HG03108 (cell line): ENCODE results near the gene HNRNPDL.
"Not testable (repeated sequence)": the region's sequence is repeated elsewhere in the genome, so short reads cannot be mapped to it uniquely, and the experiment has no call there.

Source experiments
- ATAC-seq: cut with Tn5 transposase; IDR thresholded peaks from one replicate; pipeline ENCODE4 v1.9.1; 2021; ENCODE audit warnings: moderate library complexity; ENCODE audit not compliant: unreplicated experiment

Gene HNRNPDL

DNA sequence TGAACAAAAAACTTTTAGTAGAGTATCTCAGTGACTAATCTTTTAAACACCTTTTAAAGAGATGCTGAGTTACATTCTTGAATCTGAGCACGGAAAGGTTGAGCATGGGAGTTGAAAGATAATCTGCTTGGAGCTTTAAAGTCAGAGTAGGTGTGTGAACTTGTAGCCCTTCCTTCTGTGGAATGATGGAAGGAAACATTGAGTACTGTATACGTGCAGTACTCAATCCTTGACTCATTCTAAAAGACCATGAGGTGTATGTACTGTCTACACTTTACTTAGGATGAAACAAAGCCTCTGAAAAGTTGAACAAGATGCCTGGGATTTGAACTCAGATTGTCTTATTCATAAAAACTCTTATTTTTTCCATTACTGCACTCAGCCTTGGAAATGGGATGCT is 3.5 kb upstream of the HNRNPDL start:
- no peak for ATAC-seq

DNA sequence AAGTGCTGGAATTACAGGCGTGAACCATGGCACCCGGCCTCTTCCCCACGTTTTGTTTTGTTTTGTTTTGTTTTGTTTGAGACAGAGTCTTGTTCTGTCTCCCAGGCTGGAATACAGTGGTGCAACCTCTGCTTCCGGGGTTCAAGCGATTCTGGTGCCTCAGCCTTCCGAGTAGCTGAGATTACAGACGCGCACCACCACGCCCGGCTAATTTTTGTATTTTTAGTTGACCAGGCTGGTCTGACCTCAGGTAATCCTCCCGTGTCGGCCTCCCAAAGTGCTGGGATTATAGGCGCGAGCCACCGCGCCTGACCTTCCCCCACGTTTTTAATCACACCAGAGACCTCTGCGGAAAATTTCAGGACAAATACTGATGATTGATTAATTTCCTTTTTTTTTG is 2.3 kb upstream of the HNRNPDL start:
- ATAC-seq = no peak

DNA sequence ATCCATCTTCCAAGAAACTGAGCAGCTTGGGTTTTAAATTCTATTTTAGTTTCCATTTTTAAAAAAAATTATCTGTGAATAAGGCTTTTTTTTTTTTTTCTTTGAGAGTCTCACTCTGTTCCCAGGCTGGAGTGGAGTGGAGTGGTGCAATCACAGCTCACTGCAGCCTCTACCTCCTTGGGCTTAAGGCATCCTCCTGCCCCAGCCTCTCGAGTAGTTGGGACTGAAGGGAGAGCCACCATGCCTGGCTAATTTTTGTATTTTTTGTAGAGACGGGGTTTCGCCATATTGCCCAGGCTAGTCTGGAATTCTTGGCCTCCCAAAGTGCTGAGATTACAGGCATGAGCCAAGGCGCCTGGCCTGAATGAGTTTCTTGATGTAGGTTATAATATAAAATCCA is 1.6 kb upstream of the HNRNPDL start:
- no peak for ATAC-seq

DNA sequence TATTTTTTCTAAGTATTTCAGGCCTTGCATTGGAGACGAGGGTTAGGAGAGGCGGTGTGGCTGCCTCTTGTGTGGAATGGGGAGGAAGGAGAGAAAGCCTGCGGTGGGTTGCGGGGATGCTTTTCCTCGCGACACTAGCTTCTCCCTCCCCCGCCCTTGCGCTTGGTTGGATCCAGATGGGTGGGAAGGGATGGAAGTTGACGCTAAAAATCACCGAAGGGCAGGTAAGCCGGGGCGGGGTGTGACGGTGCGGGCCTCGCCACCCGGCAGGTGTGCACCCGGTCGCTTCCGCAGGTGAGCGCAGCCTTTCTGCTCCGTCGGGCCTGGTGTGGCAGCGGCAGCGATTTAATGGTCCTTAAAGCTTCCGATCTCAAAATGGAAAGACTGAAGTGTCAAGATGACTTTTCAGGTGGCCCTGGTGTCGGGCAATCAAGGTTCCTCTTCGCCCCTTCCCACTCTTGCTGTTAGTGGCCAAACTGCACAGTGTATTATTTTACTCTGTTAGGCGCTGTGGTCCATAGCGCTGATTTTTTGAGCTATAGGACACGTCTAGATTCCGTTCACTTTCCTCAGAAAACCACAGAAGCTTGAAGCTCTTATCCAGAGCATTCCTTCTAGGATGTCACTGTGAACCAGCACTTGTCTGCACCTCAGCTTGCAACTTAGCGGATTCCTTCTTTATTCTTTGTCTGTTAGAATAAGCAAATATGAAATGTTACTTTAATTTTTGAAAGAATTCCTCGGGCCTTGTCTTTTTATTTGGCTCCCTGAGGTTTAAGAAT is 893 bp upstream of the HNRNPDL start:
- no peak for ATAC-seq

DNA sequence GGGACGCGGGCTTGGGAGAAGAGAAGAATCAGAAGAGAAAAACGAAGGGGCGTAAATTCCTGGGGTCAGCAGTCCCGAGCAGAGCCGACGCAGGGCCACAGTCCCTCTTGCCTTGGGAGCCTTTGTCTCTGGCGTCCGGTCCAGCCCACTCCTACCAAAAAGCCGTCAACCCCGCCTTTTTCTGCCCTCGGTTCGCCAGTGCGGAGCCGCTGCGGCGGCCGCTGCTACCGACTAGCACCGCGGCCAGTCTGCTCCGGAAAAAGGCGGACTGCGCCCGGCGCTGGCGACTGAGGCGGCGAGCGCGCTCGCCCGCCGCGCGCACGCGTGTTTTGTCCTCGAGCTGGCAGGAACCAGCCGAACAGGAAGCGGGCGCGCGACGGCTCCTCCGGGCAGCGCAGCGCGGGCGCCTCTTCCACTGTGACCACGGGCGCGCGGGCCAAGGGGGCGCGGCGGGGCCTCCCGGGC is 502 bp downstream of the HNRNPDL start:
- no peak for ATAC-seq

DNA sequence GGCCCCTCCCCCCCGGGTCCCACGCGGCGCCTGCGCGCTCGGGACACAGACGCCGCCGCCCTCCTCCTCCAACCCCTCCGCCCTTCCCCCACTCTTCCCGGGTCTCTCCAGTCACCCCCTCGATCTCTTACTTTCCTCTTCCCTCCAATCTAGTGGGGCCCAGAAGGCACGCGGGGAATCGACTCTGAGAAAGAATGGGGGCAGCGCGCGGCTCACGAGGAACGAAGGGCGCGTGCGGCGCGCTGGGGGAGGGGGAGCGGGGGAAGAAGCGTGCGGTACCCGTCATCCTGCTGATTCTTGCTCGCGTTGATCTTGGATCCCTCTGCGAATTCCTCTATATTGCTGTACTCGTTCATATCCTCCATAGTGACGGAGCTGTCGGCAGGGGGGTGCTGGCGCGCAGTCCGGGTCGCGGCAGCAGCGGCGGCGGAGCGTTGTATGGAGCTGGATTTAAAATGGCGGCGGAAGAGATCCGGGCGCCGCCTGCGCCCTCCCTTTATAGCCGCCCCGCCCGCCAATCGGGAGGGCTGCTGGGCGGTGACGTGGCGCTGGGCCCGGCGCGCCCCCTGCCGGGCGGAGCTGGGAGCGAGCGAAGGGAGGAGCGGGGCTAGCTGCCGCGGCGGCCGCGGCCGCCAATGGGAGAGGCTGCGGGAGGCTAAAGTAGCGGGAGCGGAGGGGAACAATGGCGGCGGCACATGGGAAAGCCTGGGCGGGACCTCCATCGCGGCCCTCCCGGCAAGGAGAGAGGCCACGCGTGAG is 1.1 kb downstream of the HNRNPDL start:
- ATAC-seq = peak; percentile 43

DNA sequence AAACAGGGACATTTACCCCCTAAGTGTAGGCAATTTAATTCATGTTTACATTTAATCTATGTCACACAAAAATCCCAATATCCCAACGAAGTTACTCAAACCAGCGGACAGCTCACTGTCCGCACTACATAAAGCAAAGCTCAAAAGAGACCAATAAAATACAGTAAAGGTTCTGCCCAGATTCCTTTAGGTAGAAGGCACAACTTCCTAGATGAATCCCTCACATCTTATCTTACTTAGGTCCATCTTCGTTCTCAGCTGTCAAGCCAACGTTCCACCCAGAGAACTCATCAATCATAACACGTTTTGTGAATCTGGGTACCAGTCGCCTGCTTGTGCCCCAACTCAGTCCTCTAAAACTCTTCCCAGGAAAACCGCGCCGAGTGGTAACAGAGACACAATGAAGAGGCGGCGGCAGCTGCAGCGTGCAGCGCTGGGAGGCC is 1.7 kb downstream of the HNRNPDL start:
- no peak for ATAC-seq

DNA sequence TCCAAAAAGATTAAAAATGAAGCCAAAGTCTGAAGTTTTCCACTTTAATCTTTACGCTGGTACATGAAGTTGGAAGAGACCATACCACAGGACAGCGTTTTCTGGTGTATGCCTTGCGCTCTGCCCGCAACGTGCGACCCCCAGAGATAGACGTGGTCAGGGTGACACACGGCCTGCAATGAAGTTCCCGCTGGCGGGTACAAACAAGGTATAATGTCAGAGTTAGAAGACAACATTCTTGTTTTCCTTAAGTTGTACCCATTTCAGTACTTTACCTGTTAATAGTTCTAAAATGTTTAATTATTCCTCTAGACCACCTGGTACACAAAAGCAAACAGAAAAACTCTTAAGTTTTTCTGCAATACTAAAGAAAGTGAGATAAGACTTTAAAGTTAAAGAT is 4.8 kb downstream of the HNRNPDL start:
- no peak for ATAC-seq

DNA sequence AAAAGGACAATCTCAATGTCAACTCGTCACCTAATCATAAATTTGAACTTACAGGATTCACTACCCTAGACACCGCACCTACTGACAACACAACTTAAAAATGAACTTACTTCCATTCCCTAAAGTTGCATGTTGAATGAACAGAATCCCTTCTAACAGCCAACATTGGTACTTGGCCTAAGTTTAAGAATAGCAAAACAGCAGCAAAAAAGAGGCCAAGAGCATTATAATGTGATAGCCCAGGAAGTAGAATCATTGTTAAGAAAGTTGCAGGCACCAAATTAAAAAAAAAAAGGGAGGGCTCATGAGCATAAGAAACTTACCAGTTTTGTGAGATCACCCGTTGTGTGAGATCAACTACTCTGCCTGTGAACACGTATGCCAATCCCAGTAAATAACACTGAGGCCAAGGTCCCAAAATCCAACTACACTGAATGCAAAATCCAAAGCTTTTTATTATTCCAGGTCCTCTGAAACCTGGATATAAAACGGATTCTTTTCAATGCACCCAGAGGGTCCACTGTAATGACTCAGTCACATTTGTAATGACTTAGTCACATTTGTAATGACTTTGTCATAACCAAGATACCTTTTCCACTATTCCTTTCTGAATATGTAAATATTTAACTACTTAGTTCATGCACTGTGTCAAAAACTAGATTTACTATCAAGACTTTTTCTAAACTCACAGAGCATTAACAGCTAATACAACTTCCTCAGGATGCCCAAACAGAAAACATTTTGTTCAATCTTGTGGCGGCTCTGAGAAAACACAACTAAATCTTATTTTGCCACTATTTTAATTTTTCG is 6.8 kb downstream of the HNRNPDL start:
- no peak for ATAC-seq

DNA sequence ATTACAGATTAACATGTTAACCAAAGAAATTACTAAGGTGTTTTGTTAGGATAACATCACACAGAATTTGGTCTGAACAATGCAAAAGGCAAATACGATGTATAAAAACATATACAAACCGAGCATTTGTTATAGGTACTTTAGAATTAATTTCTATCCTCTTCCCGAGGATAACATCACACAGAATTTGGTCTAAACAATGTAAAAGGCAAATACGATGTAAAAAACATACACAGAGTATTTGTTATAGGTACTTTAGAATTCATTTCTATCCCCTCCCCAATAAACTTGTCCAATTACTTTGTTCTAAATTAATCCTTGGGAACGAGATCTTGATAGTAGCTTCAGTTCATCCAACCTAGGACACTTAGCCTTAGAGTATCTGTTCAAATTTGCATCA is 7.6 kb downstream of the HNRNPDL start:
- ATAC-seq = no peak

DNA sequence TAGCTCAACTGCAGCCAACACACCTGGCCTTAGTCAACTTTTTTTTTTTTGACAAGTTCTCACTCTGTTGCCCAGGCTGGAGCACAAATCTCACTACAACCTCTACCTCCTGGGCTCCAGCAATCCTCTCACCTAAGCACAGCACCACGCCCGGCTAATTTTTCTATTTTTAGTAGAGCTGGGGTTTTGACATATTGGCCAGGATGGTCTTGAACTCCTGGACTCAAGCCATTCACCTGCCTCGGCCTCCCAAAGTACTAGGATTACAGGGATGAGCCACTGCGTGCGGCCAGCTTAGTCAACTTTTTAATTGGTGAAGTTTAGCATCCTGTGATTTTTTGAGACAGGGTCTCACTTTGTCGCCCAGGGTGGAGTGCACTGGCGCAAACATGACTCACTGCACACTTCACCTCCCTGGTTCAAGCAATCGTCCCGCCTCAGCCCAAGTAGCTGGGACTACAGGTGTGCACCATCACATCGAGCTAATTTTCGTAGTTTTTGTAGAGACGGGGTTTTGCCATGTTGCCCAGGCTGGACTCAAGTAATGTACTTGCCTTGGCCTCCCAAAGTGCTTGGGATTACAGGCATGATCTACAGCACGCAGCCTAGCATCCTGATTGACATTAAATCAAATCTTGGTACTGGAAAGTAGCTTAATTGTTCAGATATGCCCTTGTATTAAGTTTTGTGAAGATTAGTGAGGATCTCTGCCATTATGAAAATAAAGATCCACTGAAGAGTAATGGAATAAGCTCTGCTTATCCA is 8.3 kb downstream of the HNRNPDL start:
- ATAC-seq = no peak

DNA sequence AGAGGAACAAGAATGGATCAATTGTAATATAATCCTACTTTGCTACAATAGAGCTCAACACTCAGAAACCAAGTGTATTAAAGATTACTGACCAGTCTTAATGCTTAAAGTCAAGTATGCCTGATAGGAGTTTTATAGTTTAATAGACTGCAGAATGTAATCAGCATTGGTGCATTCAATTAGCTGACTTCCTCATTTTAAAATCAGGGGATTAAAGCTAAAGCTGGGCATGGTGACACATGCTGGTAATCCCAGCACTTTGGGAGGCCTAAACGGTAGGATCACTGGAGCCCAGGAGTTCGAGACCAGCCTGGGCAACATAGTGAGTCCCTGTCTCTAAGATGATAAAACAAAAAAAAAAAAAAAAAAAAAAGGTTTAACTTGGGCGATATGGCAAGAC is 10.8 kb downstream of the HNRNPDL start:
- ATAC-seq = no peak

DNA sequence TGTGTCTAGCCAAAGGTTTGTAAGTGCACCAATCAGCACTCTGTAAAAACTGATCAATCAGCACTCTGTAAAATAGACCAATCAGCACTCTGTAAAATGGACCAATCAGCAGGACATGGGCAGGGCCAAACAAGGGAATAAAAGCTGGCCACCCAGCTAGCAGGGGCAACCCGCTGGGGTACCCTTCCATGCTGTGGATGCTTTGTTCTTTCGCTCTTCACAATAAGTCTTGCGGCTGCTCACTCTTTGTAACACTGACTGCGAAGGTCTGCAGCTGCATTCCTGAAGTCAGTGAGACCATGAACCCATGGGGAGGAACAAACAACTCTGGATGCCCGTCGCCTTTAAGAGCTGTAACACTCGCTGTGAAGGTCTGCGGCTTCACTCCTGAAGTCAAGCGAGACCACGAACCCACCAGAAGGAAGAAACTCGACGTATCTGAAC is 14.3 kb downstream of the HNRNPDL start:
- no peak for ATAC-seq

DNA sequence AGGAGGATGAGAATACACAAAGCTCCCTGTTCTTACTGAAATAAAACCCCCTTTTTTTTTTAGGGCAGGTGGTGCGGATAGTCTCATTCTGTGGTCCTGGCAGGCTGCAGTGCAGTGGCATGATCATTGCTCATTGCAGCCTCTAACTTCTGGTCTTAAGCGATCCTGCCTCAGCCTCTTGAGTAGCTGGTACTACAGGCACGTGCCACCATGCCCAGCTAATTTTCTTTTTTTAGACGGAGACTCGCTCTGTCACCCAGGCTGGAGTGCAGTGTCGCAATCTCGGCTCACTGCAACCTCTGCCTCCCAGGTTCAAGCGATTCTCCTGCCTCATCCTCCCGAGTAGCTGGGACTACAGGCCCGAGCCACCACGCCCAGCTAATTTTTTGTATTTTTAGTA is 15.2 kb downstream of the HNRNPDL start:
- ATAC-seq = not testable (repeated sequence)

DNA sequence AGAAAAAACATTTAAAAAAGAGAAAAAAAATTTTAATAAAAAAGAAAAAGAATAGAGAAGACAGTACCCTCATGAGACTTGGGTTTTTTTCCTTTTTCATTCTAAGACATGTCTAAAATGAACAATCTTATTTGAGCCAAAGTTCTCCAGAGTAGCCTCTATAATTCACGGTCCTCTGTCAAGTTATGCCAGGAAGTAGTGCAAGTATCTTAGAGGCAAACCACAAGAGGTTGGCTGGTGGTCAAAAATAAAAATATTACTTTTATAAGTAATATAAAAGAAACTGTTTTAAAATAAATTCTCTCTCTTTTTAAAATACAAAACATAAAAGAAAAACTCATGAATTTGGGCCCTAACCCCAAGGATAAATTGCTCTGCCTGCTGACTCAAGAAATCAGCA is 26.5 kb downstream of the HNRNPDL start:
- ATAC-seq = no peak

DNA sequence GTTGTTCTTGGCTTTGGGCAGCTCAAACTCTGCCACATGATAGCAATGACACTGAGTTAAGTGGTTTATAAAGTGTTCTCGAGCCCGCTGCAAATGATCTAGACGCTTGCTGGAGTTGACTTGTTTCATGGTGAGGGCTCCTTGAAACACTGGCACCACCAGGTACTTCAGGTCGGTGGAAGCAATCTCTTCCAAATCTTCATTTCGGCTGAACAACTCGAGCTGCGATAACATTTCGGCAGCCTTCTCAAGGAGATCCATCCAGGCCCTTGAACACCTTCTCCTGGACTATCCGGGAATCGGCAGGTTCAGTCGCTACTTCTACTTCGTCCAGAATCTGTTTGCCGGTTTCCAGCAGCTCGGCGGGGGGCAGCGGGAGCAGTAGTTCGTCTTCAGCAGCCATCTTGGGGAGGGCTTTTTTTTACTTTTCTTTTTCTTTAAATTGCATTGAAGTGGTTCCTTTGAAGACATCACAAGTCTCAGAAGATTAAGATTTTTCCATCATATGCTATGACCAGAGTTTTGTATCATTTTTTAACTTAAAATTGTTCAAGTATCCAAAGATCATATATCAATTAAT is 28.0 kb downstream of the HNRNPDL start:
- ATAC-seq = no peak

DNA sequence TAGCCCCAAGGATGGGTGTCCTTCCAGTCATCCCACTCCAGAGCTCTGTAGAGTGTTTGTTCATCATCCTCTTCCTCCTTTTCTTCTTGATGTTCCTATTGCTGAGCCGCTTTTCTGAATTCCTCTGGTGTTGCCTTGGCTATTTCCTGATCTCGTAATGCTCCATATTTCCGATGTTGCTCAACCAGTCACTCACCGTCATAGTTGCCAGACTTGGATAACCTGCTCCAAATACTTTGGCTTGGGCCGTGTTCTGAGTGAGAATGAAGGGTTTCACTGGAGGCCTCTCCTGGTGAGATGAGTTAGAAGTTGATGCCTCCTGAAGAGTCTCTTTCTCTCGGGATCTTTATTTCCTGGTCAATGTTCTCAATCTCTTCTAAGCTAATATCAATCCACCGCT is 28.7 kb downstream of the HNRNPDL start:
- ATAC-seq = no peak

DNA sequence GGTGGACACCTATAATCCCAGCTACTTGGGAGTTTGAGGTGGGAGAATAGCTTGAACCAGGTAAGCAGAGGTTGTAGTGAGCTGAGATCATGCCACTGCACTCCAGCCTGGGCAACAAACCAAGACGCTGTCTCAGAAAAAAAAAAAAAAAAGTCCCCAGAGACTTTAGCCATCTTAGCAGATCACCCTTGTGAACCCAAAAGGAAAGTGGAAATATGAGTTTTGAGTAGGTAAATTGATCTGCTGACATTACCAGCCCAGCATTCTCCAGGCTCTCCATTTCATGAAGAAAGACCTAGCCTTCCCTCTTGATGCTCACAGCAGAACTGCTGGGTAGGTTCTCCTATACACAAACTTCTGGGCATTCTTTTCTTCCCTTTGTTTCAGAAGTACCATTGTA is 32.0 kb downstream of the HNRNPDL start:
- ATAC-seq = no peak

DNA sequence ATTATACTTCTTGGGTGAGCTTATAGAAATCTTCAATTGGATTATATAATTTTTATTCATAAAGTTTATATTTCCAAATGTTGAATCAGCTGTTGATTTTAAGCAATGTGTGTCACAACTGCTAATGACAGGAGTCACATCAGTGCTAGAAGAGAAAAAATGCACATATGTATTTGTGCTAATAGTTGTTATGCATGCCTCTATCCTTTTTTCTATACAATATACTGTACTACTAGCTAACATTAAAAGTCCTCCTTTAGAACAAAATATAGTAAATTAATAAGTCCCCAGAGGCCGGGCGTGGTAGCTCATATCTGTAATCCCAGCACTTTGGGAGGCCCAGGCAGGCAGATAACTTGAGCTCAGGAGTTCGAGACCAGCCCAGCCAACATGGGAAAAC is 32.7 kb downstream of the HNRNPDL start:
- no peak for ATAC-seq

DNA sequence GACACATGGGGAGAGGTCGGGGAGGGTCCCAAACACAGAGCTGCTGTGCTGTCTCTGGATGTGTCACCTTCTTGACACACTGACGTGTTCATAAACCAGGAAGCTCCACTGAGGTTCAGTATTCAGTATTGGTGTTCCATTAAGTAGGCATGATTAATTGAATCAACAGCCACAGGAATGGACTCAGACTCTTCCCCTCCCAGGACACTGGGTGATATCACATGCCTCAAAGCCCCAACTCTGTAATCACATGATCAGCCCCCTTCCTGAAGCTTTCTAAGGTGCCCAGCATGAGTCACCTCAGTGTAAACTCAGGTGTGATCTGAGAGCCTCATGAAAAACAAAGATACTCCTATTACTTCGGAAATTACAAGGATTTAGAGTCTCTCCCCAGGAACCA is 35.4 kb downstream of the HNRNPDL start:
- ATAC-seq = no peak
